GM19238 (cell line): ENCODE measurements around the gene NOL3.

Experiments used
- DNase-seq: peaks from one replicate; pipeline ENCODE4 v3.0.0; 2011; ENCODE audit warnings: low spot score; ENCODE audit not compliant: insufficient read length

Gene NOL3

DNA sequence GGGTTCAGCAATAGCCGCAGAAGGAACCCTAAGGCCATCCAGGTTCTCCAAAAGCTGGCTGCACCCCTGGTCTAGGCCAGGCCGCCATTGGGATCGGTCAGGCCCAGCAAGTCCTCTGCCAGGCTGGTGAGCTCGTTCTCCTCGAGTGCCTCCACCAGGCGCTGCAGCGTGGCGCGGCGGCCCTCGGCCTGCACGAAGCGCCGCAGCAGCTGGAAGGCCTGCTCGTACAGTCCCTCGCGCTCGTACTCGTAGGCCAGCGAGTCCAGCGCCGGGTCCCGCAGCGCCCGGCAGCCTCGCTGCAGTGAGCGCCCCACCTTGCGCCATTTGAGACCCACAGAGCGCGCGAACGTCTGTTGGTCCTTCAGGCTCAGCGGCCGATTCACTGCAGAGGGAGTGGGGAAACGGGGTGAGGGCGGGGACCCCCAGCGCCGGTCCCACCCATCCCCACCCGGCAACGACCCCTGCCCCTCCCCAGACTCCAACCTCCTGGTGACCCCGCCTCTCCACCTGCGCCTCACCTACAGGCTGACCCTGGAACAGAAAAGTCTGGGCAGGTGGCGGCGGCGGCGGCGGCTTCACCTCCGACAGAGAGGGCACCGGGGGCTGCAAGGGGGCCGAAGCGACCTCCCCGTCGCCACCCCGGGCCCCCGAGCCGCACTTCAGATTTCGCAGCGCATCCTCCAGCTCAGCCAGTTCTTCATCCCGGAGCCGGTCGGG lies 15.6 kb upstream of the NOL3 start:
- DNase-seq: no peak

DNA sequence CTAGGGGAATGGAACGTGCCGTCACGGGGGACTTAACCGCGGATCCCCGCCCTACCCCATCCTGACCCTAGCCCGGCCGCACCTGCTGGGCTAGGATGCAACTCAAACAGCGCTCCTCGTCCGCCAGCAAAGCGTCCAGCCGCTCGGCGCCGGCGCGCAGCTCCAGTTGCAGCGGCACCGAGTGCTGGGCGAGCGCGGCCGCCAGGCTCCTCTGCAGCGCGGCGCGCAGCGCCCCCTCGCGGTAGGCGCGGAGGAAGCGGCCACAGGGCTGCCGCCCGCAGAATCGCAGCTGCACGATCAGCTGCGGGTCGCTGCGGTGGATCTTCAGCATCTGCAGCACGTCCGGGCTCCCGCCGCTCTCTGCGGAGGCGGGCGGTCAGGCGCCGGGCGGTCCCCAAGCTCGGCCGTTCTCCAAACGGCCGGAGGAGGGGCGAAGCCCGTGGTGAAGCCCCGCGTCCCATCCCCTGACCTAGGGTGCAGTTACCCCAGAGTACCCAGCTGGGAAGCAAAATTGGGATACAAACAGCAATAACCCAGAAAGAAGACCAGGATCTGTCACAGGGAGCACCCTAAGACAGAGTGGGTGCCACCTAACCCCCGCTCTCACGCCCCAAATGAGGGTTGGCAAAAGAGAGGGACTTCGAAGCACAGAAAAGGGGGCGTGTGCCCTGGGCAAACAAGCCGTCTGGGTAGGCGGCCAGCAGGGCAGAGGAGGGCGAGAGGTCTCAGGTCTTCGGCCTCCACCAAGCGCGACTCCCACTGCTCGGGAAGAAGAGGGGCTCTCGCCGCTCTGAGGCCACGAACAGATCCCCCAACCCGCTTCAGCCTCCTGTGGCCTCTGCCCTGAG lies 14.8 kb upstream of the NOL3 start:
- peak; percentile 86 for DNase-seq

DNA sequence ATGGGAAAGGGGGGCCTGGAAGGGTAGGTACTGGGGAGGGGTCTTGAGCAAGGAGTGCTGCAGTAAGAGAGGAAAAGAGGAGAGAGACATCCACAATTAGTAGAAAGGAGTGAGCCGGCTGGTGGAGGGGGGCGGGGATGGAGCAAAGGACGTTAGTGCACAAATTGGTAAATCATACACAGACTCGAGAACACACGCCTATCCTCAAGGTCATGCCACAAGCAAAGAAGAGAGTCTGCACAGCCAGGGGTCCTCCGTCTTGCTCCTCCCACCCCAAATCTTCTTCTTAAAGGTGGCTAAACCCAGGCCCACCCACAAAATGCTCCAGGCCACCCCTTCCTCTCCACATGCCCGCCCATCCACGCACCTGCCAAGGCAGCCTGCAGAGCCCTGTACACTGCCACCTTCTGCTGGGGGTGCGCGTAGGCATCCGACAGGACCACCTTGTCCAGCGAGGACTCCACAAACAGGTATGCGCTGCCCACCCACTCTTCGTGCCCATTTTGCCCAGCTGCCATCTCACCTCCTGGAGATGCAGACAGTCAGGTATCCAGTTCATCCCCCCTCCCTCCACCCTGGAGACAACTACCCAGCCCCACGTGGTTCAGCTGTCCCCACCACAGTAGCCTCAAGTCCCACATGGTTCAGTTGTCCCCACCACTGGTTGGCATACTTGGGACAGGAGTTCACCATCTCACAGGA lies 14.0 kb upstream of the NOL3 start:
- DNase-seq: no peak

DNA sequence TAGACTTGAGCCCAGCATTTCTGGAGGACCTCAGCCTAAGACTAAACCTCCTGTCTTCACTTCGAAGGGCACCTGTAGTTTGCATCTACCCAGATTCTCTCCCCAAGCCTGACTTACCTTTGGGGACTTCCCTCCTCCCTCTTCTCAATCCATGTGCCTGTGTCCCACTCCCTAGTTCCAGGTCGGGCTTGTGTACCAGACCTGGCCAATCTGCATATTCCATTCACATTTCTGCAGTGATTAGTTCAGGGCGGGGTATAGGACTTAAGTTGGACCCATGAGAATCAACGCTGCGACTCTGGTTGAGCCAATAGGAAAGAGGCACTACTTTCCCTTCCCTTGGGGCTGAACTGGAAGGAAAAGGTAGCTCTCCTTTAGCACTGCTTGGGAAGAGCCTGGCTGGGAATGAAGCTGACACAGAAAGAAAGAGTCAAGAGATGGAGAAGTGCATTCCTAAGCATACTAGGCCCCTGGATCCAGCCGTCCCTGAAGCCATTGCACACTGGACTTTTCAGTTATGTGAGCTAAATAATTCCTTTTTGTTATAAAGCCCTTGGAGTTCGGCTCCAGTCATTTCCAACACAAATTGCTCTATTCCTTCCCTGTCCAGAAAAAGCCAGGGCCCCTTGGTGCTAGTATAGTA lies 13.1 kb upstream of the NOL3 start:
- DNase-seq: no peak

DNA sequence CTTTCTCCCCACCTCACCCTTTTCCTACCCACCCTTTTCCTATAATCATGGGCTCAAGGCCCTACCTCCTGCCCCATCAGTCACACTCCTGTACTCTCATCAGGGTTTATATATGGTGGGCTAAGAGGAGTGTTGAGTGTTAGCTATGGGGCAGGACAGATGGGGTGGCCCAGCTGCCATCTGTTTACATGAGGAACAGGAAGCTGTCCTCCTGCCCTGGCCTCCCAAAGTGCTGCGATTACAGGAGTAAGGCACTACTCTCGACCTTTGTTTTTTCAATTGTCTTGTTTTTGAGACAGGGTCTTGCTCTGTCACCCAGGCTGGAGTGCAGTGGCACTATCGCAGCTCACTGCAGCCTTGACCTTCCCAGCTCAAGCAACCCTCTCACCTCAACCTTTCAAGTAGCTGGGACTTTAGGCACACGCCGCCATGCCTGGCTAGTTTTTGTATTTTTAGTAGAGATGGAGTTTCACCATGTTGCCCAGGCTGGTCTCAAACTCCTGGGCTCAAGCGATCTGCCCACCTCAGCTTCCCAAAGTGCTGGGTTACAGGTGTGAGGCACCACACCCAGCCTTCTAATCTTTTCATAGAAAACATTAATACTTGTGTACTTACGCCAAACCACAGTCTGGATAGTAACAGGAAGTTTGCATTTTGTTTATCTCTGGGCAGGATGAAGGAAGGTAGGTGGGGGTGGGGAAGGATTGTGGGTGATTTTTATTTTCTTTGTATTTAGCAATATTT lies 12.3 kb upstream of the NOL3 start:
- DNase-seq: no peak

DNA sequence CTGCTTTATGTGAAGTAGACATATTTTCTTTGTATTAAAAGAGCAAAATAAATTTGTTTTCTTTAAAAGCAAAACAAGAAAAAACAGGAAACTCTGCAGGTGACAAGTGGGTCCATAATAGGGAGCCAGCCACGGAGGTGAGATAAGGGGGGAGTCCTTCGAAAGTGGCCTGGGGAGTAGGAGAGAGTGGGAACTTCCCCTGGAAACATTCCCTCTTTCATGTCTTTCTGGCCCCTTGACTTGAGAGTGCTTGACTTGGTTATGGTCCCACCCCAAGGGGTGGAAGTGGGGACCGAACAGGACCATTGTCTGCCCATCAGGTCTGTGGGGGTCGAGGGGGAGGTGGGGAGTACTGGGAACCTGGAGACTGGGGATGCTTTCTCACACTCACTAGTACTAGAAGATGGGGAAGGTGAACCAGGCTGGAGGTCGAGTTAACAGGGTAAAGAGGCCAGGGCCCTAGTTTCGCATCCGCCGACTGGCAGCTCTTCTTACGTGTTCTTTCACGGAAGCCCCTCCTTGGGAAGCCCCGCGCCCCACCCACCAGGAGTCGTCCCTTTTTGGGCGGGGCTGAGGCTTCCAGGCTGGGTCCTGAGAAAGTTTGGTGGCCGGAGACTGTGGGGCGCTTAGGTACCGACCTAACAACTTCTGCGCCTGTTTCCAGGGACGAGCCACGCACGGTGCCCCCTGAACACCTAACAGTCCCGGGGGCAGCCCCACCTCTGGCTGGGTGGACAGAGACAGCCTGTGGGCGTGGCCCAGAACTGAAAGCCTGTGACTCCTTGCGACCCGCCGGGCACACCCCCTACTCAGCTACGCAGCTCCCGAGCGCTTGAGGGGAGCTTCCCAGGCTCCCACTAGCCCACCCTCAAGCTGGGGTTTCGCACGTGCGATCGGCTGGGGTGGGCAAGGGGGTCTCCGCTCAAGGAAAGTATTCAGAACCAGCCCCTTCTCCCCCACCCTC lies 11.4 kb upstream of the NOL3 start:
- DNase-seq: peak; percentile 78

DNA sequence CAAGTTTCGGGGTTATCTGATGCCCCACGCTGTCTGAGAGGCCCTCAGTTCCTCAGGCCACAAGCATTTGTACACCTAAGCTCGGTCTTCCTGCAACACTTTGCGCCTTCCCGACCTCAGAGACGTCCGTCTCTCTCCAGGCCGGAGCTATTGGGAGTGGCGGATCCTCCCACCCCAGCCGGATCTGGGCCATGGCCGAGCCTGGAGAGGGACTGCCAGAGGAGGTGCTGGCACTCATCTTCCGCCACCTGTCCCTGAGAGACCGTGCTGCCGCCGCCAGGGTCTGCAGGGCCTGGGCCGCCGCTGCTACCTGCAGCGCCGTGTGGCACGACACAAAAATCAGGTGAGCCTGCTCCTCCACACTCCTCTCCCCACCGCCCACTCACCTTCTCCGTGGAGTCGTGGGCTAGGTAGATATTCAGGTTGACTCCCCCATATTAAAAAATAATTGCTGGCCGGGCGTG lies 8.7 kb upstream of the NOL3 start:
- no peak for DNase-seq

DNA sequence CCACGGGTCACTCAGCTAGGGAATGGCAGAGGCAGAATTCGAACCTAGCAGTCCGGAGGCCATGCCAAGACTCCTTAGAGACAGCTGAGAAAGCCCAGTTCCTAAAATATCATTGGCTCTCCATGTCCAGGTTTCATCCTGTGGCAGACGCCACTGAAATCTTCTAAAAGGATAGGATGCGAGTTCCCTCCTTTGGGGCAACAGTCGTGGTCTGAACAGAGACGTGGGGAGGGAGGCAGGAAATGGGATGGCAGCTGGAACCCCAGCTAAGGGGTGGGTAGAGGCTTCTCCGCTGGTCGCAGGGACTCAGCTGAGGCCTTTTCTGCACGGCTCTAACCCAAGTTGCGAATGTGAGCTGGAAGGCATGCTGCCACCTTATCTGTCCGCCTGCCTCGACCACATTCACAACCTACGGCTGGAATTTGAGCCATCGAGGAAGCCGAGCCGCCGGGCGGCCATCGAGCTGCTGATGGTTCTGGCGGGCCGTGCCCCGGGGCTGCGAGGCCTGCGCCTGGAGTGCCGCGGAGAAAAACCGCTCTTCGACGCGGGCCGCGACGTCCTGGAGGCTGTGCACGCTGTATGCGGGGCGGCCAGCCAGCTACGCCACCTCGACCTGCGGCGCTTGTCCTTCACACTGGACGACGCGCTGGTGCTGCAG lies 7.7 kb upstream of the NOL3 start:
- DNase-seq: no peak

DNA sequence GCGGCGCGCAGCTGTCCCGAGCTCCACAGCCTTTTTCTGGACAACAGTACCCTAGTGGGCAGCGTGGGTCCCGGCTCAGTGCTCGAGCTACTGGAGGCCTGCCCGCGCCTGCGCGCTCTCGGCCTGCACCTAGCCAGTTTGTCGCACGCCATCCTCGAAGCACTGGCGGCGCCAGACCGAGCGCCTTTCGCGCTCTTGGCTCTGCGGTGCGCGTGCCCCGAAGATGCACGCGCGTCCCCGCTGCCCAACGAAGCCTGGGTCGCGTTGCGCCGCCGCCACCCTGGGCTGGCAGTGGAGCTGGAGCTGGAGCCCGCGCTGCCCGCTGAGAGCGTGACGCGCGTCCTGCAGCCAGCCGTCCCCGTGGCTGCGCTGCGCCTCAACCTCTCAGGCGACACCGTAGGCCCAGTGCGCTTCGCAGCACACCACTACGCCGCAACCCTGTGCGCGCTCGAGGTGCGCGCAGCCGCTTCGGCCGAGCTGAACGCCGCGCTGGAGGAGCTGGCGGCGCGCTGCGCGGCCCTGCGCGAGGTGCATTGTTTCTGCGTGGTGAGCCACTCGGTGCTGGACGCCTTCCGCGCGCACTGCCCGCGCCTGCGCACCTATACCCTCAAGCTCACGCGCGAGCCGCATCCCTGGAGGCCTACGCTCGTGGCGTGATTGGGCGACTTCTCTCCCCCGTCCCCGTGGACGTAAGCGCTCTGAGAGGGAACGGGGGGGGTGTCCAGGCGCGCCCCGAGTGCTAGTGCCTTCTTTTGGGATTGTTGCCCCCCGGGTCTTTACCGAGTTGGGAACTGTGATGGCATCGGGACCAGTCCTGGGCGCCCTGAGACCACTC lies 7.0 kb upstream of the NOL3 start:
- no peak for DNase-seq

DNA sequence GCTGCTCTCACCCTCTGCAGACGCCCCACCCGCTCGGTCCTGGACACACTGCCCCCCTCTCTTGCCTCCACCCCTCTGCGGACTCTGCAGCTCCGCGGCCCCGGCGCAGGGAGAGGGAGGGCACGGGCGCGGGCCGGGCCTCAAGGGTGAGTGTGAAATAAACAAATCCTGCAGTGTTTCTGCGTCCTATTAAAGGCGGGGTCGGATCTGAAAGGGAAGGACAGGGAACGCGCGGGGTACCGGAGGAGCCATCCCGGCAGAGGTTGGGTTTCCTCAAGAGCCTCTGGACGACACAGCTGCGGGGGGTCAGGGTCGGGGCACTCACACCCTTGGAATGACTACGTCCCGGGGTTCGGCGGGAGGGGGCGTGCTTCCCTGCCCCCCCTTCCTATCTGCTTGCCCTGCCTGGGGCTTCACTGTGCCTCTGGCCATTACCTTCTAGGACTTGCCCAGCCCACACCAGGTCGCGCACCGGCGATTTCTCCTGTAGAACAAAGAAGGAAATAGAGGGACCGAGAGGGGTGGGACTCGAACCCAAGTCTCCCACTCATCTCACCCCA lies 6.3 kb upstream of the NOL3 start:
- DNase-seq: no peak

DNA sequence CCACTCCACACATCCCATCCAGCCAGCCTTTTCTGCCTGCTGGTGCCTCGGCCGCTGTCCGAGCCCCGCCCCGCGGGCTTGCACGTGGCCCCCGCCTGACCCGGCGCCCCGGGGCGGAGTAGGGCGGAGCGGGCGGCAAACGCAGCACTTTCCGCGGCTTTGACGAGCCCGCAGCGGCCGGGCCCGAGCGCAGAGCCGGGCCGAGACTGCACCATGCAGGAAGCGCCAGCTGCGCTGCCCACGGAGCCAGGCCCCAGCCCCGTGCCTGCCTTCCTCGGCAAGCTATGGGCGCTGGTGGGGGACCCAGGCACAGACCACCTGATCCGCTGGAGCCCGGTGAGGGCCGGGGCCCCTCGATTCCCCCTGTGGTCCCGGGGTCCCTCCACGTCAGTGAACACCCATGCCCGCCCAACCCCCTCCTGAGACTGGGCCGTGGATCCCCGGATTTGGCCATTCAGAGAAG lies 5.7 kb upstream of the NOL3 start, which contains the start of gene HSF4:
TSS of gene HSF4 (plus strand) at position 147 of the 463 bp plus-strand sequence. CDS start at position 214, 67 bp downstream.
- no peak for DNase-seq

DNA sequence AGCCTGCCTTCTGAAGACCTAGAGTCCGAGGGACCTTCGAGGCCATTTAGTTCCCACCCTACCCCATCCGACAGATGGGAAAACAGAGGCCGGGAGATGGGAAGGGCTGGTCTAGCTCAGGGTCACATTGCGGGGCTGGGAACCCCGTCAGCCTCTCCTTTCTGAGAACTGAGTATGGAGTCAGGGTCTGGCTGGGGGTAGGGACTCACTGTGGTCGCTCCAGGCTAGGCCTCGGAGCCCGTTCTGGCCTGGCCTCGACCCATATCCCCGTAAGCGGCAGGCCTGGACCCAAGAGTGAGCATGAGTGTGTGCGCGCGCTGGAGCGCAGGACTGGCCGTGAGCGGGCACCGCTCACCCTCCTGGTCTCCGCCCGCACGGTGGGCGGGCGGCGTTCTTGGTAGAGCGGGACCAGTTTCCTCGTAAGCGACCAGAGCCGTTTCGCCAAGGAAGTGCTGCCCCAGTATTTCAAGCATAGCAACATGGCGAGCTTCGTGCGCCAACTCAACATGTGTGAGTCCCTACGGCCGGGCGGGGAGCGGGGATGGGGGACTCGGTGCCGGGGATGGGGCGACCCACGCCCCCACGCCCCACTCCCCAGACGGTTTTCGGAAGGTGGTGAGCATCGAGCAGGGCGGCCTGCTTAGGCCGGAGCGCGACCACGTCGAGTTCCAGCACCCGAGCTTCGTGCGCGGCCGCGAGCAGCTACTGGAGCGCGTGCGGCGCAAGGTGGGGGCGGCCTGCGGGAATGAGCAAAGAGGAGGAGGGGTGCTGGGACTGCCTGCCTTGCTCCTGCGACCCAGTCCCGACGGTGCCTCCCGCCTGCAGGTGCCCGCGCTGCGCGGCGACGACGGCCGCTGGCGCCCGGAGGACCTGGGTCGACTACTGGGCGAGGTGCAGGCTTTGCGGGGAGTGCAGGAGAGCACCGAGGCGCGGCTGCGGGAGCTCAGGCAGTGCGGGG lies 4.9 kb upstream of the NOL3 start:
- DNase-seq: no peak

DNA sequence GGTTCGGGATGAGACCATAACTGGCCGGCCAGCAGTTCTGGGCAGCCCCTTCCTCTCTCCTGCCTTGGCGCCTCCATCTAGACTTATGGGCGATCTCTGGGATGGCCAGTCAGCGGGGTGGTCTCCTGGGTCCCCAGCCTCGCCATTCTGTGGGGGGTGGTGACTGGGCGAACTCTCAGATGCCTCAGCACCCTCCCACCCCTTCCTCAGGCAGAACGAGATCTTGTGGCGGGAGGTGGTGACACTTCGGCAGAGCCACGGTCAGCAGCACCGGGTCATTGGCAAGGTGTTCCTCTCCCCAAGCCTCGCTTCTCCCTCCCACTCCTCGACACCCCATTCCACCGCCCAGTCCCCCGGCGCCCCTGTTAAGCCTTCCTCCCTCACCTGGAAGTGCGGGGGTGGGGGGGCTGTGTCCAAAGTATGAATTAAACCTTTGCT lies 4.2 kb upstream of the NOL3 start:
- no peak for DNase-seq

DNA sequence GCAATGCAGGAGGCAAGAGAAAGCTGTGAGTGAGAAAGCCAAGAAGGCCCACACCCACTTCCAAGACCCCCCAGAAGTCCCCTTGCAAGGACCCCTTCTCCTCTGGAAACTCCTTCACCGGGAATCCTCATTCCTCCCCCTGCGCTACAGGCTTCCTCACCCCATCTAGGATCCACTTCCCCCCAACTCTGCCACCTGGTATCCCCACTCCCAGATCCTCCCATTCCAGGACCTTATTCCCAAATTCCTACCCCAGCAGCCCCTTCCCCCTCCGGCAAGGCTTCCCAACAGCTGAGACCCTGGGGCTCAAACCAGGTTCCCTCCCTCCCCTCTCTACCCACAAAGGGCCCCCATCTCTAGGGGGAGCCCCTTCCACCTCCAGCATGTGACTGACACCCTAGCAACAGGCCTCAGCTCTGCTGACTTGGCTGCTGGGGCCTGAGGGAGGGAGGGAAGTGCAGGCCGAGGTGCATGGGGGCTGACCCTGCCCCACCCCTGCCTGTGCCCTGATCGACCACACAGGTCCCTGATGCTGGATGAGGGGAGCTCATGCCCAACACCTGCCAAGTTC lies 3.7 kb upstream of the NOL3 start:
- DNase-seq: no peak

DNA sequence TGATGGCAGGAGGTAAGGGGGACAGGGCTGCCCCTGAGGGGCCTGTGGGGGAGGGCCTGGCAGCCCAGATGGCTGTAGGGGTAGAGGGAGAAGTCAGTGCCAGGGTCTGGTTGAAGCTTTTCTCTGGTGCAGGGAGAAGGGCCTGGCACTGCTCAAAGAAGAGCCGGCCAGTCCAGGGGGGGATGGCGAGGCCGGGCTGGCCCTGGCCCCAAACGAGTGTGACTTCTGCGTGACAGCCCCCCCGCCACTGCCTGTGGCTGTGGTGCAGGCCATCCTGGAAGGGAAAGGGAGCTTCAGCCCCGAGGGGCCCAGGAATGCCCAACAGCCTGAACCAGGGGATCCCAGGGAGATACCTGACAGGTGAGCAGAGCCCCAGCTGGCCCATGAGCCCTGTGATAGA lies 2.8 kb upstream of the NOL3 start:
- DNase-seq: no peak

DNA sequence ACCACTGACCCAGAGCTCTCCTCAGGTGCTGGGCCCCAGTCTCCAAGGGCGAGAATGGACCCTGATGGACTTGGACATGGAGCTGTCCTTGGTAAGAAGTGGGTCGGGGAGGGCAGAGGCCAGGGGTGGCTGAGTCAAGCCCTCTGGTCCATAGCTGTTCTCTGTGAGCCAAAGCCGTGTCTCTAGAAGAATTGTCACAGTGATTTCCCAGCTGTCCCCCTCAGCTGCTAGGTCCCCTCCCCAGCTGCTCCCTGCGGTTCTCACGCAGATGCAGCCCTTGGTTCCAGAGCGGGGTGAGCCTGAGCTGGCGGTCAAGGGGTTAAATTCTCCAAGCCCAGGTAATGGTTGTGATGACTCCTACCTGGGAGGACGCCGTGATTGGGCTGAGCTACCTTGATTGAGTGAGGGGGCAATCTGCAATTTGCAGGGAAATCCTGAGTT lies 1.3 kb upstream of the NOL3 start:
- DNase-seq: no peak
